SK-N-MC (cell line): ENCODE results near the gene PSMA6.

Experiments
- EZH2 ChIP-seq: fragments of 200-600 bp; sonication (generic); IDR thresholded peaks from one replicate; pipeline ENCODE4 v1.6.1; 2017; ENCODE audit warnings: antibody characterized with exemption
- FOXP2 ChIP-seq: optimal IDR thresholded peaks from 2 replicates; pipeline ENCODE3; 2011; ENCODE audit warnings: mild to moderate bottlenecking, moderate library complexity; ENCODE audit not compliant: insufficient read depth; ENCODE audit errors: extremely low read length, control extremely low read depth
- POLR2AphosphoS5 ChIP-seq: IDR thresholded peaks from 2 replicates; pipeline ENCODE4 v1.6.1; 2012; ENCODE audit warnings: mild to moderate bottlenecking, low read depth, low read length, borderline replicate concordance

GRCh38 chr14:35349496-35350365, 57.5 kb downstream of the PSMA6 start:
- TF ChIP-seq POLR2AphosphoS5 (no peak), EZH2 (no peak), FOXP2 (no peak)
